ACC112 (cell line): Measurements from ENCODE around the gene SASS6.

Source experiments
- H2AFZ ChIP-seq: fragments of 200-600 bp; sonication (generic); one replicate; pipeline ENCODE4 v1.6.0; 2017; ENCODE audit warnings: antibody characterized with exemption, low read length; ENCODE audit not compliant: unreplicated experiment
- H3K27ac ChIP-seq: fragments of 200-600 bp; sonication (generic); 2 replicates; pipeline ENCODE4 v1.5.1; 2014; ENCODE audit warnings: low read depth, mild to moderate bottlenecking, antibody characterized with exemption, low read length, moderate library complexity
- H3K27me3 ChIP-seq: fragments of 200-600 bp; sonication (generic); 2 replicates; pipeline ENCODE4 v1.6.1; 2014; ENCODE audit warnings: mild to moderate bottlenecking, antibody characterized with exemption, low read length, moderate library complexity, mixed read lengths; ENCODE audit not compliant: insufficient read depth
- H3K36me3 ChIP-seq: fragments of 200-600 bp; sonication (generic); 2 replicates; pipeline ENCODE4 v1.6.1; 2016; ENCODE audit warnings: mild to moderate bottlenecking, antibody characterized with exemption, low read length, moderate library complexity, mixed read lengths; ENCODE audit not compliant: insufficient read depth
- H3K4me1 ChIP-seq: fragments of 200-600 bp; sonication (generic); one replicate; pipeline ENCODE4 v1.6.1; 2016; ENCODE audit warnings: low read length, mixed read lengths; ENCODE audit not compliant: insufficient read depth, unreplicated experiment, control insufficient read depth
- H3K4me3 ChIP-seq: fragments of 200-600 bp; sonication (generic); 2 replicates; pipeline ENCODE4 v1.5.1; 2014; ENCODE audit warnings: mild to moderate bottlenecking, low read depth, low read length
- H3K79me2 ChIP-seq: fragments of 200-600 bp; sonication (generic); one replicate; pipeline ENCODE4 v1.6.0; 2016; ENCODE audit warnings: low read length; ENCODE audit not compliant: control insufficient read depth, unreplicated experiment, insufficient read depth

Gene SASS6

DNA sequence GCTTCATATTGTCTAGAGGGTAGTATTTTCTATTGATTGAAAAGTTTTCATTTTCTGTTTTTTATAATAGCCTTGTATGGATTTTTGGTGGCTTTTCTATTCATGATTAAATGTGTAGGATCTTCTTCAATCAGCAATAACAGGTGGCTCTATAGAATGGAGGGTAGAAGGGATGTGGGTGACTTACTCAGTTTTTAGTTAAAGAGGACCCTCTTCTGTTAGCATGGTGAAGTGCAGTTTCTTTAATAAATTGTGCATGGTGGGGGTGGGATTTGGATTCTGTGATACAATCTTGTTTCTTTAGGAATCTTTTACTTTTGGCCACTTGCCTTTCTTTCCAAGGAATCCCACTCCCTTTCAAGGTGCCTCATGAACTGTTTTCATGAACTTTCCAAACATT is 98.3 kb downstream of the SASS6 start:
- no peak overlapping the region for H2AFZ ChIP-seq

More for the DNA sequence above, 98.3 kb downstream of the SASS6 start:
- H3K4me3 ChIP-seq, result no peak overlapping the region
- peaks cover 26% of the 10 kb centered on the region for H3K79me2 ChIP-seq
- H3K27ac ChIP-seq, result no peak overlapping the region
- no peaks in the 10 kb centered on the region for H3K36me3 ChIP-seq
- H3K27me3 ChIP-seq, result no peaks in the 10 kb centered on the region
- peaks cover 8% of the 10 kb centered on the region for H3K4me1 ChIP-seq
